WTC11 (cell line): ENCODE results near the gene CELSR1.
A peak's percentile ranks its signal among the peaks of the same experiment; 100 is the strongest.

Experiments
- CTCF ChIP-seq: fragments of 200-600 bp; IDR thresholded peaks from 2 replicates; pipeline ENCODE4 v1.8.0; 2022; ENCODE audit warnings: antibody characterized with exemption
- KAT7 ChIP-seq: sonication (generic); formaldehyde crosslinking; IDR thresholded peaks from 2 replicates; pipeline ENCODE4 v1.8.1; 2023; ENCODE audit warnings: missing genetic modification reagents, mild to moderate bottlenecking, borderline replicate concordance
- SP1 ChIP-seq: sonication (generic); formaldehyde crosslinking; conservative IDR thresholded peaks from 2 replicates; pipeline ENCODE4 v1.8.1; 2022; ENCODE audit warnings: missing genetic modification reagents
- STAT6 ChIP-seq: sonication (generic); formaldehyde crosslinking; conservative IDR thresholded peaks from 2 replicates; pipeline ENCODE4 v1.8.1; 2023; ENCODE audit warnings: mild to moderate bottlenecking, low read depth, missing genetic modification reagents, moderate library complexity
- ZNF138 ChIP-seq: sonication (generic); formaldehyde crosslinking; conservative IDR thresholded peaks from 2 replicates; pipeline ENCODE4 v1.8.1; 2022; ENCODE audit warnings: mild to moderate bottlenecking, moderate library complexity, missing genetic modification reagents

GRCh38 chr22:46335201-46336118 lies 202.0 kb downstream of the CELSR1 start, which contains the start of gene TRMU:
- no peak for TF ChIP-seq STAT6
- TF ChIP-seq SP1 (CRISPR knock-in tag) = peak; percentile 81
- TF ChIP-seq KAT7 (CRISPR knock-in tag) = no peak; the same call in 1 of the 2 replicates
- TF ChIP-seq CTCF = no peak
- TF ChIP-seq ZNF138 (CRISPR knock-in tag) = no peak
